GM12875 (cell line): Measurements from ENCODE around the gene PPT1.
"Not testable (repeated sequence)": the region's sequence is repeated elsewhere in the genome, so short reads cannot be mapped to it uniquely, and the experiment has no call there.

Experiments
- H3K4me3 ChIP-seq: one replicate; pipeline ENCODE4 v1.5.1; 2011; ENCODE audit warnings: low read depth, low read length, control low read depth
- CTCF ChIP-seq: IDR thresholded peaks from 2 replicates; pipeline ENCODE4 v1.5.1; 2011; ENCODE audit warnings: low read depth, mild to moderate bottlenecking, control low read depth, inconsistent platforms, low read length, moderate library complexity, borderline replicate concordance; ENCODE audit not compliant: insufficient read depth

The PPT1 gene

GRCh38 chr1:40092241-40092640, 4.8 kb downstream of the PPT1 start:
- no peak for TF ChIP-seq CTCF
- no peak overlapping the region for H3K4me3 ChIP-seq

- no peak for TF ChIP-seq CTCF
Observed at GRCh38 chr1:40090652-40091355, 6.2 kb downstream of the PPT1 start.

GRCh38 chr1:40084750-40085149, 12.3 kb downstream of the PPT1 start:
- H3K4me3 ChIP-seq: not testable (repeated sequence)
- peak; percentile 65 for TF ChIP-seq CTCF

More at GRCh38 chr1:40090652-40091355, 6.2 kb downstream of the PPT1 start:
- H3K4me3 ChIP-seq: no peak overlapping the region

- no peak overlapping the region for H3K4me3 ChIP-seq
- no peak for TF ChIP-seq CTCF
Observed at GRCh38 chr1:40081871-40082270, 15.2 kb downstream of the PPT1 start.

GRCh38 chr1:40079774-40080400, 17.2 kb downstream of the PPT1 start:
- TF ChIP-seq CTCF: no peak
- no peak overlapping the region for H3K4me3 ChIP-seq

- H3K4me3 ChIP-seq: no peak overlapping the region
- peak; percentile 76 for TF ChIP-seq CTCF
Observed at GRCh38 chr1:40078512-40079333, 18.3 kb downstream of the PPT1 start.
